ENCODE results near the gene PUS7L.
"Not testable (repeated sequence)": the region's sequence is repeated elsewhere in the genome, so short reads cannot be mapped to it uniquely, and the experiment has no call there.

The PUS7L gene

GRCh38 chr12:43758728-43759563 lies at the start of gene PUS7L, which contains the start of gene IRAK4:
Gene PUS7L (minus strand): TSS chr12:43758790. CDS start chr12:43755245, 3,545 bp downstream.
Gene IRAK4 (plus strand): TSS chr12:43758951. CDS start chr12:43768112, 9,161 bp downstream.
- peak; percentile 67 for DNase-seq

GRCh38 chr12:43807386-43807785 lies 48.8 kb upstream of the PUS7L start:
- no peak for DNase-seq

GRCh38 chr12:43806737-43807072 lies 48.1 kb upstream of the PUS7L start:
- no peak for DNase-seq

GRCh38 chr12:43805860-43806736 lies 47.5 kb upstream of the PUS7L start, which contains the start of gene TWF1:
Gene TWF1 (minus strand): TSS chr12:43806317. CDS start chr12:43806245, 72 bp downstream.
- DNase-seq, result peak; percentile 69

GRCh38 chr12:43805149-43805859 lies 46.7 kb upstream of the PUS7L start:
- DNase-seq, result no peak

- no peak for DNase-seq
Measured at GRCh38 chr12:43797561-43798217, 39.1 kb upstream of the PUS7L start.

- no peak for DNase-seq
Measured at GRCh38 chr12:43795716-43796280, 37.2 kb upstream of the PUS7L start.

GRCh38 chr12:43789941-43790340 lies 31.4 kb upstream of the PUS7L start:
- no peak for DNase-seq

- DNase-seq, result no peak
Measured at GRCh38 chr12:43786899-43787693, 28.5 kb upstream of the PUS7L start.

- DNase-seq, result no peak
Measured at GRCh38 chr12:43776498-43776897, 17.9 kb upstream of the PUS7L start.

GRCh38 chr12:43766291-43766690 lies 7.7 kb upstream of the PUS7L start:
- no peak for DNase-seq

GRCh38 chr12:43764528-43764927 lies 5.9 kb upstream of the PUS7L start:
- no peak for DNase-seq

GRCh38 chr12:43763769-43764168 lies 5.2 kb upstream of the PUS7L start:
- no peak for DNase-seq

- DNase-seq, result no peak
Measured at GRCh38 chr12:43762596-43762995, 4.0 kb upstream of the PUS7L start.

- no peak for DNase-seq
Measured at GRCh38 chr12:43761500-43761899, 2.9 kb upstream of the PUS7L start.

GRCh38 chr12:43760396-43760795 lies 1.8 kb upstream of the PUS7L start:
- no peak for DNase-seq

- no peak for DNase-seq
Measured at GRCh38 chr12:43758247-43758727, 303 bp downstream of the PUS7L start.

- no peak for DNase-seq
Measured at GRCh38 chr12:43754015-43754414, 4.6 kb downstream of the PUS7L start.

- not testable (repeated sequence) for DNase-seq
Measured at GRCh38 chr12:43751360-43751759, 7.2 kb downstream of the PUS7L start.

GRCh38 chr12:43750814-43751213 lies 7.8 kb downstream of the PUS7L start:
- DNase-seq, result no peak

GRCh38 chr12:43749016-43749415 lies 9.6 kb downstream of the PUS7L start:
- DNase-seq, result no peak
